Neural cell (in vitro differentiated cells): ENCODE measurements around the gene KCNIP3. TPM values are rescaled to one million over a fixed set of nuclear protein-coding genes. Genes with fewer than 3 reads are reported as not detected.

Experiments
- H2AFZ ChIP-seq: fragments of 200-600, 300-800 bp; sonication (generic), shearing (Covaris generic); 2 replicates; pipeline ENCODE4 v1.6.0; 2014; ENCODE audit warnings: low read depth, mild to moderate bottlenecking, antibody characterized with exemption, low read length, moderate library complexity
- H3F3A ChIP-seq: fragments of 200-600 bp; shearing (Covaris generic); 2 replicates; pipeline ENCODE4 v1.6.1; 2016; ENCODE audit warnings: mild to moderate bottlenecking, moderate library complexity, mixed read lengths, antibody characterized with exemption, low read length; ENCODE audit not compliant: insufficient read depth, poor library complexity, severe bottlenecking
- H3K27ac ChIP-seq: fragments of 200-600, 300-800 bp; sonication (generic), shearing (Covaris generic); 2 replicates; pipeline ENCODE4 v1.5.1; 2014; ENCODE audit warnings: mild to moderate bottlenecking, low read length, moderate library complexity
- H3K27me3 ChIP-seq: fragments of 300-800, 200-600 bp; sonication (generic), shearing (Covaris generic); 2 replicates; pipeline ENCODE4 v1.6.0; 2014; ENCODE audit warnings: mild to moderate bottlenecking, low read depth, low read length, moderate library complexity; ENCODE audit not compliant: insufficient read depth
- H3K36me3 ChIP-seq: fragments of 300-800, 200-600 bp; sonication (generic), shearing (Covaris generic); 2 replicates; pipeline ENCODE4 v1.5.1; 2014; ENCODE audit warnings: mild to moderate bottlenecking, antibody characterized with exemption, low read length, moderate library complexity; ENCODE audit not compliant: insufficient read depth
- H3K4me2 ChIP-seq: fragments of 300-800, 200-600 bp; sonication (generic), shearing (Covaris generic); 2 replicates; pipeline ENCODE4 v1.6.0; 2014; ENCODE audit warnings: mild to moderate bottlenecking, low read length
- H3K4me3 ChIP-seq: fragments of 300-800, 200-600 bp; sonication (generic), shearing (Covaris generic); 2 replicates; pipeline ENCODE4 v1.5.1; 2014; ENCODE audit warnings: mild to moderate bottlenecking, low read length, moderate library complexity
- H3K79me2 ChIP-seq: fragments of 200-600 bp; shearing (Covaris generic); replicated peaks from 2 replicates; pipeline ENCODE4 v1.6.0; 2014; ENCODE audit warnings: mild to moderate bottlenecking, low read length, moderate library complexity; ENCODE audit not compliant: insufficient read depth
- H3K9ac ChIP-seq: fragments of 300-800, 200-600 bp; sonication (generic), shearing (Covaris generic); 2 replicates; pipeline ENCODE4 v1.6.1; 2016; ENCODE audit warnings: mild to moderate bottlenecking, low read length, mixed read lengths
- H3K9me2 ChIP-seq: fragments of 200-600 bp; shearing (Covaris generic); 2 replicates; pipeline ENCODE4 v1.6.1; 2016; ENCODE audit warnings: mild to moderate bottlenecking, low read length, mixed read lengths; ENCODE audit not compliant: insufficient read depth
- H3K9me3 ChIP-seq: fragments of 200-600, 300-800 bp; sonication (generic), shearing (Covaris generic); 2 replicates; pipeline ENCODE4 v1.6.1; 2016; ENCODE audit warnings: mild to moderate bottlenecking, mixed run types, low read length, moderate library complexity, mixed read lengths
- H4K20me1 ChIP-seq: fragments of 200-600 bp; shearing (Covaris generic); 2 replicates; pipeline ENCODE4 v1.6.1; 2016; ENCODE audit warnings: mild to moderate bottlenecking, mixed run types; ENCODE audit not compliant: insufficient read depth
- EP300 ChIP-seq: fragments of 450-650 bp; conservative IDR thresholded peaks from 2 replicates; pipeline ENCODE4 v1.6.1; 2014; ENCODE audit warnings: antibody characterized with exemption, mild to moderate bottlenecking, moderate library complexity; ENCODE audit not compliant: poor library complexity, severe bottlenecking
- EZH2 ChIP-seq: fragments of 200-600, 300-800 bp; shearing (Covaris generic), sonication (generic); IDR thresholded peaks from 2 replicates; pipeline ENCODE4 v1.6.1; 2014; ENCODE audit warnings: antibody characterized with exemption, low read length, borderline replicate concordance, mild to moderate bottlenecking; ENCODE audit not compliant: insufficient read depth, poor library complexity, severe bottlenecking
- MXI1 ChIP-seq: fragments of 450-650 bp; conservative IDR thresholded peaks from 2 replicates; pipeline ENCODE4 v1.6.1; 2014; ENCODE audit warnings: antibody characterized with exemption, mild to moderate bottlenecking; ENCODE audit not compliant: poor library complexity, severe bottlenecking
- POLR2AphosphoS5 ChIP-seq: IDR thresholded peaks from 2 replicates; pipeline ENCODE4 v1.6.1; 2012
- RAD21 ChIP-seq: fragments of 450-650 bp; conservative IDR thresholded peaks from 2 replicates; pipeline ENCODE4 v1.6.1; 2014; ENCODE audit warnings: antibody characterized with exemption, mild to moderate bottlenecking, moderate library complexity
- REST ChIP-seq: IDR thresholded peaks from 2 replicates; pipeline ENCODE4 v1.6.1; 2012; ENCODE audit warnings: borderline replicate concordance
- SMC3 ChIP-seq: fragments of 450-650 bp; conservative IDR thresholded peaks from 2 replicates; pipeline ENCODE4 v1.6.1; 2014; ENCODE audit warnings: antibody characterized with exemption, mild to moderate bottlenecking, moderate library complexity; ENCODE audit not compliant: poor library complexity
- TAF1 ChIP-seq: IDR thresholded peaks from 2 replicates; pipeline ENCODE4 v1.6.1; 2012; ENCODE audit warnings: low read depth
- polyA plus RNA-seq: library from polyadenylated mRNA; depleted of rRNA; stranded (reverse); fragments of >200 nt; gene quantifications from 2 replicates; pipeline ENCODE4 v1.2.3, GENCODE V29; 2014
- TF ChIP-seq, protein P1 (sequence below): fragments of 450-650 bp; IDR thresholded peaks from 2 replicates; pipeline ENCODE4 v1.5.1; 2014; ENCODE audit warnings: antibody characterized with exemption, mild to moderate bottlenecking, moderate library complexity; ENCODE audit not compliant: poor library complexity, severe bottlenecking

The KCNIP3 gene
- polyA plus RNA-seq, 1 donor from 2014 or later: not detected

DNA sequence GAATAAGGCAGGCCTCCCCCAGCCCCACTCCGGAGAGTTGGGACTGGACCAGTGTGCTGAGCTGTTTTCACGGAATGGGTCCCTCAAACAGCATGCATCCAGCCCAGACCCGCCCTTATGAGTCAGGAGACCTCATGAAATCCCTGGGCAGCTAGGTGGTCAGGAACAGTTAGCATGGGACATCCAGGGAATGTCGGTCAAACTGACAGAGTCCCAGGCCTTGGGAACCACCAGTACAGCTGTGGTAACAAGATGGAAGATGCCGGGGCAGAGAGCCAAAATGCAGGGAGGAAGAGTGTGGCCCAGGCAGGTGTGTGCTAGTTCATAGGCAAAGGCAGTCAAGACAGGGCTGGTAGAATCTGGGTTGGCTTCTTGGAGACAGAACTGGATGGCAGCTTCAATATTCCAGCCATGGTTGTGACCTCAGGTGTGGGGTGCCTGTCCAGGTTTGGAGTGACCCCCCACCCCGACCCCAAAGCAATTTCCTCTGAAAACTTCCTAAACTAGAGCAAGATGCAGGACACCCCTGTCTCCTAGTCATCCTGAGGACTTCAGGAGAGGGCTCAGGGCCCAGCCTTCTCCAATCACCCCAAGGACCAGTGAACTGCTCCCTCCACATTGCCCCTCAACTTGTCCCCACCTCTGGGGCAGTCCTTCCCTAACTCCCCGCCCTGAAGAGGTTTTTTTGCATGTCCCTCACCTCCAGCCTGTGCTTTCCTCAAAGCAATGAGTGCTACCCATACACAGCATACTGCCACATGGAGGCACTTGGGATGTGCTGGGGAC lies 46.5 kb downstream of the KCNIP3 start:
- Histone ChIP-seq H3K9me2 (no peaks in the 10 kb centered on the region), H3K27ac (no peak overlapping the region), H2AFZ (no peak overlapping the region), H3K9ac (no peak overlapping the region), H4K20me1 (no peaks in the 10 kb centered on the region), H3K9me3 (no peaks in the 10 kb centered on the region), H3K27me3 (peaks cover 40% of the 10 kb centered on the region), H3K4me2 (no peak overlapping the region), H3F3A (no peaks in the 10 kb centered on the region), H3K4me3 (no peak overlapping the region), H3K79me2 (no peaks in the 10 kb centered on the region), H3K36me3 (no peaks in the 10 kb centered on the region)
- TF ChIP-seq SMC3 (no peak), MXI1 (no peak)

DNA sequence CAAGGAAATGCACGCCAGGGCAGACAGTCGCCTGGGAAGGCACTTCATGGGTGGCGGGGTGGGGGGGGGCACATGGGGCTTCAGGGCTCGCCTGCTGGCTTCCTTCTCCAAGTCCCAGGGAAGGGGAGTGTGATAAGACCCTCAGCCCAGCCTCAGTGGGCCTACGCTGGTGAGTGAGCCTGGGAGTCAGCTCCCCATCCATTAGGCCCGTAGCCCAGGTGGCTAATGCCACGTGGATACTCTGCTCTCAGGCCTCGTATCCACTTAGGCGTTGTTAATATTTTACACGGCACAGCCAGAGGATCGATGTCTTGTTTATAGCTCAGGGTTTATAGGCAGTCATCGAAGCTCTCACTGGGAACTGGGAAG lies 47.1 kb downstream of the KCNIP3 start:
- Histone ChIP-seq H3K4me3 (no peak overlapping the region), H2AFZ (no peak overlapping the region), H3K27me3 (peaks cover 46% of the 10 kb centered on the region), H3K36me3 (no peaks in the 10 kb centered on the region), H3K4me2 (no peak overlapping the region), H3F3A (no peaks in the 10 kb centered on the region), H3K9me3 (no peaks in the 10 kb centered on the region), H3K27ac (no peak overlapping the region), H4K20me1 (no peaks in the 10 kb centered on the region), H3K9me2 (no peaks in the 10 kb centered on the region), H3K79me2 (no peaks in the 10 kb centered on the region), H3K9ac (no peak overlapping the region)
- no peak for TF ChIP-seq REST
- no peak for TF ChIP-seq EP300
- TF ChIP-seq, protein P1, sequence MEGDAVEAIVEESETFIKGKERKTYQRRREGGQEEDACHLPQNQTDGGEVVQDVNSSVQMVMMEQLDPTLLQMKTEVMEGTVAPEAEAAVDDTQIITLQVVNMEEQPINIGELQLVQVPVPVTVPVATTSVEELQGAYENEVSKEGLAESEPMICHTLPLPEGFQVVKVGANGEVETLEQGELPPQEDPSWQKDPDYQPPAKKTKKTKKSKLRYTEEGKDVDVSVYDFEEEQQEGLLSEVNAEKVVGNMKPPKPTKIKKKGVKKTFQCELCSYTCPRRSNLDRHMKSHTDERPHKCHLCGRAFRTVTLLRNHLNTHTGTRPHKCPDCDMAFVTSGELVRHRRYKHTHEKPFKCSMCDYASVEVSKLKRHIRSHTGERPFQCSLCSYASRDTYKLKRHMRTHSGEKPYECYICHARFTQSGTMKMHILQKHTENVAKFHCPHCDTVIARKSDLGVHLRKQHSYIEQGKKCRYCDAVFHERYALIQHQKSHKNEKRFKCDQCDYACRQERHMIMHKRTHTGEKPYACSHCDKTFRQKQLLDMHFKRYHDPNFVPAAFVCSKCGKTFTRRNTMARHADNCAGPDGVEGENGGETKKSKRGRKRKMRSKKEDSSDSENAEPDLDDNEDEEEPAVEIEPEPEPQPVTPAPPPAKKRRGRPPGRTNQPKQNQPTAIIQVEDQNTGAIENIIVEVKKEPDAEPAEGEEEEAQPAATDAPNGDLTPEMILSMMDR: no peak
- TF ChIP-seq TAF1: no peak
- TF ChIP-seq MXI1: no peak
- no peak for TF ChIP-seq POLR2AphosphoS5
- TF ChIP-seq RAD21: no peak
- no peak for TF ChIP-seq SMC3
- TF ChIP-seq EZH2: no peak
